Omental fat pad (tissue), 4 donors: Measurements from ENCODE around the gene PTK7. TPM values are rescaled to one million over a fixed set of nuclear protein-coding genes. Genes with fewer than 3 reads are reported as not detected.
"Not testable (repeated sequence)": the region's sequence is repeated elsewhere in the genome, so short reads cannot be mapped to it uniquely, and the experiment has no call there.

ENCODE experiments used
- ATAC-seq: fragments of 150-250 bp; one replicate; pipeline ENCODE4 v1.9.1; 2016; ENCODE audit warnings: mild to moderate bottlenecking, moderate library complexity; ENCODE audit not compliant: low FRiP score
- DNase-seq: peaks from one replicate; pipeline ENCODE4 v3.0.0-alpha.2; 2019; ENCODE audit warnings: low spot score
- CTCF ChIP-seq, 3 donors: fragments of 450-650 bp; IDR thresholded peaks; one replicate each; pipeline ENCODE4 v1.5.1; 2016 to 2017; ENCODE audit warnings: antibody characterized with exemption in 3 of 3, mild to moderate bottlenecking in 3 of 3, moderate library complexity in 2 of 3
- total RNA-seq, 4 donors: library from RNA; depleted of rRNA; stranded (reverse); fragments of >200 nt; gene quantifications; one replicate each; pipeline ENCODE4 v1.1.0, GENCODE V29; 2016

Gene PTK7
- total RNA-seq, 4 donors from 2014 or later: 11.5 to 38.9 (median 13.8) TPM

- DNase-seq (no peak), ATAC-seq (no peak)
Observed at GRCh38 chr6:43138267-43138666, 62.2 kb downstream of the PTK7 start.

GRCh38 chr6:43139973-43140372 lies 63.9 kb downstream of the PTK7 start:
- not testable (repeated sequence) for ATAC-seq

More at GRCh38 chr6:43138267-43138666, 62.2 kb downstream of the PTK7 start:
- TF ChIP-seq CTCF (IDR thresholded peaks at IDR 0.05): no peak

GRCh38 chr6:43141644-43142043 lies 65.5 kb downstream of the PTK7 start:
- no peak for TF ChIP-seq CTCF (IDR thresholded peaks at IDR 0.05)
- ATAC-seq: no peak

More at GRCh38 chr6:43139973-43140372, 63.9 kb downstream of the PTK7 start:
- DNase-seq: not testable (repeated sequence)

GRCh38 chr6:43142101-43142500 lies 66.0 kb downstream of the PTK7 start:
- no peak for TF ChIP-seq CTCF (IDR thresholded peaks at IDR 0.05)
- ATAC-seq (no peak), DNase-seq (no peak)

More at GRCh38 chr6:43141644-43142043, 65.5 kb downstream of the PTK7 start:
- no peak for DNase-seq

- DNase-seq: peak; percentile 42
- peak in 1 of 3 donors; percentile 83 for TF ChIP-seq CTCF (IDR thresholded peaks at IDR 0.05)
- ATAC-seq: peak; percentile 93
Observed at GRCh38 chr6:43143235-43144128, 67.4 kb downstream of the PTK7 start.

- ATAC-seq (peak; percentile 33), DNase-seq (no peak)
- no peak for TF ChIP-seq CTCF (IDR thresholded peaks at IDR 0.05)
Observed at GRCh38 chr6:43144879-43145278, 68.8 kb downstream of the PTK7 start.

GRCh38 chr6:43146261-43146660 lies 70.1 kb downstream of the PTK7 start:
- ATAC-seq (no peak), DNase-seq (no peak)
- TF ChIP-seq CTCF (IDR thresholded peaks at IDR 0.05): no peak
